Keratinocyte (primary cell): ENCODE measurements around the gene HEPACAM. TPM values are rescaled to one million over a fixed set of nuclear protein-coding genes. Genes with fewer than 3 reads are reported as not detected.

Experiments
- DNase-seq: peaks from one replicate; pipeline ENCODE4 v3.0.0-alpha.2; 2011; ENCODE audit warnings: low read depth, missing footprints, low spot score
- FAIRE-seq: peaks from 2 replicates; lab custom pipeline; 2011; peaks lifted over from hg19 to GRCh38; lab: Jason Lieb, UNC
- H2AFZ ChIP-seq: 2 replicates; pipeline ENCODE4 v1.6.0; 2012; ENCODE audit warnings: low read length, control low read depth, inconsistent platforms; ENCODE audit not compliant: control insufficient read depth
- H3K27ac ChIP-seq: 2 replicates; pipeline ENCODE4 v1.5.1; 2011; ENCODE audit warnings: low read length; ENCODE audit not compliant: control insufficient read depth, insufficient read depth
- H3K27me3 ChIP-seq: 3 replicates; pipeline ENCODE4 v1.6.0; 2011; ENCODE audit warnings: low read length; ENCODE audit not compliant: control insufficient read depth, insufficient read depth; ENCODE audit errors: extremely low read depth
- H3K36me3 ChIP-seq, 2 experiments: 2 replicates in 1 of 2; 3 replicates in 1 of 2; pipeline ENCODE4 v1.5.1; 2011; ENCODE audit warnings: low read length in 2 of 2, mild to moderate bottlenecking in 1 of 2; ENCODE audit not compliant: control insufficient read depth in 2 of 2, insufficient read depth in 2 of 2; ENCODE audit errors: extremely low read depth in 1 of 2
- H3K4me1 ChIP-seq: 3 replicates; pipeline ENCODE4 v1.5.1; 2011; ENCODE audit warnings: low read length; ENCODE audit not compliant: control insufficient read depth, insufficient read depth; ENCODE audit errors: extremely low read depth
- H3K4me2 ChIP-seq: 3 replicates; pipeline ENCODE4 v1.6.0; 2011; ENCODE audit warnings: low read depth, low read length; ENCODE audit not compliant: control insufficient read depth, insufficient read depth; ENCODE audit errors: extremely low read depth
- H3K4me3 ChIP-seq, 3 experiments: fragments of 200-600 bp in 1 of 3; sonication (generic) in 1 of 3; 2 replicates in 2 of 3; 3 replicates in 1 of 3; pipeline ENCODE4 v1.5.1; 2011 to 2016; ENCODE audit warnings: low read length in 3 of 3, mild to moderate bottlenecking in 3 of 3, control low read depth in 2 of 3, inconsistent platforms in 1 of 3, low read depth in 1 of 3, mixed read lengths in 1 of 3, mixed run types in 1 of 3, moderate library complexity in 1 of 3; ENCODE audit not compliant: control insufficient read depth in 2 of 3, insufficient read depth in 2 of 3; ENCODE audit errors: extremely low read depth in 1 of 3
- H3K79me2 ChIP-seq: 2 replicates; pipeline ENCODE4 v1.6.0; 2012; ENCODE audit warnings: low read length; ENCODE audit not compliant: control insufficient read depth, insufficient read depth
- H3K9ac ChIP-seq: 3 replicates; pipeline ENCODE4 v1.6.0; 2011; ENCODE audit warnings: low read length; ENCODE audit not compliant: control insufficient read depth, insufficient read depth; ENCODE audit errors: extremely low read depth
- H3K9me1 ChIP-seq: 3 replicates; pipeline ENCODE4 v1.6.0; 2011; ENCODE audit warnings: low read length; ENCODE audit not compliant: control insufficient read depth, insufficient read depth; ENCODE audit errors: extremely low read depth
- H3K9me3 ChIP-seq: 2 replicates; pipeline ENCODE4 v1.5.1; 2012; ENCODE audit warnings: low read depth, low read length; ENCODE audit not compliant: control insufficient read depth
- H4K20me1 ChIP-seq: 3 replicates; pipeline ENCODE4 v1.6.0; 2011; ENCODE audit warnings: low read length; ENCODE audit not compliant: control insufficient read depth, insufficient read depth; ENCODE audit errors: extremely low read depth
- EZH2 ChIP-seq: IDR thresholded peaks from one replicate; pipeline ENCODE4 v1.6.1; 2012; ENCODE audit warnings: inconsistent platforms, mild to moderate bottlenecking, low read length, moderate library complexity
- dilution Hi-C: fragments of 300-500 bp; cut with MboI; formaldehyde crosslinking; loops from one replicate; pipeline ENCODE4 v1.7.0; 2020; ENCODE audit warnings: low sequenced_read_pairs; ENCODE audit not compliant: extremely low pct_ligation_motif_present
- polyA plus RNA-seq, 5 experiments: library from polyadenylated mRNA; depleted of rRNA in 3 of 5; stranded (reverse) in 3 of 5; stranded (forward) in 1 of 5; unstranded in 1 of 5; fragments of >200 nt; gene quantifications; 1 replicate in 1 of 5; 2 replicates in 3 of 5; 3 replicates in 1 of 5; pipeline versions ENCODE4 v1.2.1 to v1.2.3, GENCODE V29; 2011 to 2012; ENCODE audit warnings: missing spikeins in 2 of 5, low read depth in 1 of 5, low replicate concordance in 1 of 5
- TF ChIP-seq, protein P1 (sequence below), 3 experiments: IDR thresholded peaks in 1 of 3; conservative IDR thresholded peaks in 1 of 3; optimal IDR thresholded peaks in 1 of 3; 2 replicates in 2 of 3; 3 replicates in 1 of 3; pipeline versions ENCODE3 to v1.5.1; 2011; ENCODE audit warnings: low read length in 3 of 3, mild to moderate bottlenecking in 3 of 3, moderate library complexity in 2 of 3, control low read depth in 1 of 3, inconsistent platforms in 1 of 3; ENCODE audit not compliant: insufficient read depth in 2 of 3; ENCODE audit errors: extremely low read depth in 1 of 3

HEPACAM gene
- polyA plus RNA-seq, 1 donor (not counting 4 experiments of a cell fraction or from before 2014, with no cell fraction given): not detected

DNA sequence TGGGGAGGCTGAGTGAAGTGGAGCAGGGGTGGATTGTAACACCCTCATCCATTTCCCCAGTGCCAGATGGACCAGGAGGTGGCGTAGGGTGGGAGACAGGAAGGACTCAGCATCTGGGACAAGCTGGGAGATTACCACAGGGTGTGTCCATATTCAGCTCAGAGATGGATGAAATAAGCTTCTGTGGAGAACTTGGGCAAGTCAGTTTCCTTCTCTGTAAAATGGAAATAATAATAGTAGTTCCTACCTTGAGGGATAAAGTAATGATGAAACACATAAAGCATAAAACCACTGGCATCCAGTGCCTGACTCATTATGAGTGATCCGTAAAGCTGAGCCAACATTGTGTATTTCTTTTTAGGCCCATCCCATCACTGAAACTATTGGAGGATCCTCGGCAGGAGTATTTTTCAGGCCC lies 37.6 kb downstream of the HEPACAM start:
- Histone ChIP-seq H3K4me2 (peak overlapping the region; percentile 68), H4K20me1 (no peaks in the 10 kb centered on the region), H3K36me3 (no peaks in the 10 kb centered on the region), H3K9ac (peak overlapping the region; percentile 68), H3K79me2 (no peaks in the 10 kb centered on the region), H3K27me3 (no peaks in the 10 kb centered on the region), H3K9me1 (no peaks in the 10 kb centered on the region), H3K27ac (peak overlapping the region; percentile 95), H3K9me3 (no peaks in the 10 kb centered on the region), H2AFZ (no peak overlapping the region), H3K4me1 (peaks cover 71% of the 10 kb centered on the region), H3K4me3 (no peak overlapping the region)
- FAIRE-seq: peak; percentile 99
- DNase-seq: peak; percentile 81
- TF ChIP-seq EZH2: no peak
- TF ChIP-seq, protein P1, sequence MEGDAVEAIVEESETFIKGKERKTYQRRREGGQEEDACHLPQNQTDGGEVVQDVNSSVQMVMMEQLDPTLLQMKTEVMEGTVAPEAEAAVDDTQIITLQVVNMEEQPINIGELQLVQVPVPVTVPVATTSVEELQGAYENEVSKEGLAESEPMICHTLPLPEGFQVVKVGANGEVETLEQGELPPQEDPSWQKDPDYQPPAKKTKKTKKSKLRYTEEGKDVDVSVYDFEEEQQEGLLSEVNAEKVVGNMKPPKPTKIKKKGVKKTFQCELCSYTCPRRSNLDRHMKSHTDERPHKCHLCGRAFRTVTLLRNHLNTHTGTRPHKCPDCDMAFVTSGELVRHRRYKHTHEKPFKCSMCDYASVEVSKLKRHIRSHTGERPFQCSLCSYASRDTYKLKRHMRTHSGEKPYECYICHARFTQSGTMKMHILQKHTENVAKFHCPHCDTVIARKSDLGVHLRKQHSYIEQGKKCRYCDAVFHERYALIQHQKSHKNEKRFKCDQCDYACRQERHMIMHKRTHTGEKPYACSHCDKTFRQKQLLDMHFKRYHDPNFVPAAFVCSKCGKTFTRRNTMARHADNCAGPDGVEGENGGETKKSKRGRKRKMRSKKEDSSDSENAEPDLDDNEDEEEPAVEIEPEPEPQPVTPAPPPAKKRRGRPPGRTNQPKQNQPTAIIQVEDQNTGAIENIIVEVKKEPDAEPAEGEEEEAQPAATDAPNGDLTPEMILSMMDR (optimal IDR thresholded peaks at IDR 0.05 in 1 of 3, IDR thresholded peaks at IDR 0.05 in 1 of 3, conservative IDR thresholded peaks at IDR 0.05 in 1 of 3; ENCODE audit: extremely low read depth in 1 of 3, insufficient read depth in 2 of 3, low read length in 3 of 3): peak; percentile 32 to 58 (median 34)
- dilution Hi-C loops: no loop called here

DNA sequence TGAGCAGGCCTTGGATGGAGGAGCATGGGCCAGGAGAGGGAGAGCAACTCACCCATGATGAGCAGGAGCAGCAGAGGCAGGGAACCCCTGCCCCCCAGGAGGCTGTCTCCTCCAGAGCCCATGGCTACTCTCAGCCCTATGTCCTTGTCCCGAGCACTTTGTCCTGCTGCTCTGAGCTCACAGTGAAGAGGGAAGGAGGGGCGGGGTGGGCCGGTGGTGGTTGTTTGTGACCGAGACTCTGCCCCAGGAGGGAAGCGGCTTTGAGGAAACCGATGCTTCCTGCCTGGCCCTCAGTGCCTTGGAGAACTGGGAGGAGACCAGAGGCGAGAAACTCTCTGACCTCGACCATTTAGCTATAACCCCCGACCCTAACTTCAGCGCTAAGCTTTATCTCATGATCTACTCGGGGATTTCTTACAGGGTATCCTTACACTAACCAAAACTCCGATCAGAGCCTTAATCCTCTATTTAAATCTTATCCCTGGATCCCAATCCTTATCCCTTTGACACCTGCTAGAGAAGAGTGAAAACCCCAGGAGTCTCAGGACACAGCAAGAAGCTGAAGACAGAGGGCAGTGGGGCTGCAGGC lies 38.1 kb downstream of the HEPACAM start, which contains the start of gene ROBO4:
ROBO4 (minus strand) TSS at position 192 of the 589 bp plus-strand sequence; CDS start at position 122, 70 bp downstream.
- H3K27me3 ChIP-seq: no peaks in the 10 kb centered on the region
- H3K9me3 ChIP-seq: no peaks in the 10 kb centered on the region
- peak within 1 kb of the TSS; percentile 95 for H3K27ac ChIP-seq
- no peak for FAIRE-seq
- H3K79me2 ChIP-seq: no peaks in the 10 kb centered on the region
- no peaks in the 10 kb centered on the region for H4K20me1 ChIP-seq
- no peaks in the 10 kb centered on the region for H3K9me1 ChIP-seq
- peaks cover 71% of the 10 kb centered on the region for H3K4me1 ChIP-seq
- H3K9ac ChIP-seq: peak within 1 kb of the TSS; percentile 68
- H3K4me3 ChIP-seq: peak within 1 kb of the TSS in 2 of 3 experiments; percentile 5 to 8
- dilution Hi-C loops: no loop called here
- no peak for DNase-seq
- TF ChIP-seq, protein P1 (optimal IDR thresholded peaks at IDR 0.05 in 1 of 3, IDR thresholded peaks at IDR 0.05 in 1 of 3, conservative IDR thresholded peaks at IDR 0.05 in 1 of 3; ENCODE audit: extremely low read depth in 1 of 3, insufficient read depth in 2 of 3, low read length in 3 of 3): no peak
- no peak for TF ChIP-seq EZH2
- no peaks in the 10 kb centered on the region for H3K36me3 ChIP-seq
- H2AFZ ChIP-seq: peak within 1 kb of the TSS; percentile 73
- peak within 1 kb of the TSS; percentile 68 for H3K4me2 ChIP-seq
